Activated T-helper 1 cell treated with Interleukin-2 at 50 U/mL for 16 hours (primary cell): ENCODE data around the gene TGFB3.
A peak's percentile ranks its signal among the peaks of the same experiment; 100 is the strongest.

Source experiments
- DNase-seq: peaks from one replicate; pipeline ENCODE4 v3.0.0-alpha.2; 2020; ENCODE audit warnings: low read depth

Gene TGFB3

GRCh38 chr14:75986439-75986765 is 4.6 kb upstream of the TGFB3 start:
- no peak for DNase-seq

- peak; percentile 82 for DNase-seq
These were observed 4.0 kb upstream of the TGFB3 start, which contains the start of gene IFT43 for GRCh38 chr14:75985618-75986438. Gene IFT43, plus strand, starts transcription at chr14:75985763. Its CDS starts 24 bp downstream, at chr14:75985787.

DNA sequence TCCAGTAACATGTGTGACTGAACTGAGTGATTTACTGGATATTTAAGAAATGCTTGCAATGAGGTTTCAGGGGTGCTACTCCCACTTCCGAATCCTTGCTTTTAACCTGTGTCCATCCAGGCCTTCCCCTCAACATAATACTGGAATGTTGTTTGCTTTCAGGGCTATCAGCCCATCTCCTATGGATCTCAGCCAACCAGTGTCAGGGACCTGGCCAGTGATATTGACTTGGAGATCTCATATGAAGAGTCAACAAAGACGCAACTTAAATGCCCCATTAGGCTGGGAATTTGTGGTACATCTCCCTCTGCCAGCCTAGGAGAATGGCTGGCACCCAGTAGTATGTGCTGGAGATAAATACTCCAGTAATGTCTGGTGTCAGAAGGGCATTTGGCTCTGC is 2.9 kb upstream of the TGFB3 start:
- DNase-seq, result no peak

- no peak for DNase-seq
These were observed 1.2 kb upstream of the TGFB3 start for GRCh38 chr14:75983019-75983358.

GRCh38 chr14:75982266-75983018 is 647 bp upstream of the TGFB3 start:
- DNase-seq, result peak; percentile 60

DNA sequence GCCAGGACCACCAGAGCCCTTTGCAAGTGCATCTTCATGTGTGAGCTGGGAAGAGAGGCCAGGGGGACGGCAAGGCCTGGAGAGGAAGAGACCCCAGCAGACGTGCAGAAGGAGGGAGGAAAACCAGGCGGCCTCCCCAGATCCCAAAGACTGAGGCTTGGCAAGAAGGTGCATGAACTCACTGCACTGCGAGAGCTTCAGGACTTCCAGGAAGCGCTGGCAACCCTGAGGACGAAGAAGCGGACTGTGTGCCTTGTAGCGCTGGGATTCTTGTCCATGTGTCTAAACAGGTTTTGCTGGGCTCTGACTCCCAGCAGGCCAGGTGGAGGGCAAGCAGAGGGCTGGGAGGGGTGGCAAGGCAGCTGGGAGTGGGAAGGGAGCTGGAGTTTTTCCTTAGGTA is 939 bp downstream of the TGFB3 start:
- DNase-seq, result no peak

DNA sequence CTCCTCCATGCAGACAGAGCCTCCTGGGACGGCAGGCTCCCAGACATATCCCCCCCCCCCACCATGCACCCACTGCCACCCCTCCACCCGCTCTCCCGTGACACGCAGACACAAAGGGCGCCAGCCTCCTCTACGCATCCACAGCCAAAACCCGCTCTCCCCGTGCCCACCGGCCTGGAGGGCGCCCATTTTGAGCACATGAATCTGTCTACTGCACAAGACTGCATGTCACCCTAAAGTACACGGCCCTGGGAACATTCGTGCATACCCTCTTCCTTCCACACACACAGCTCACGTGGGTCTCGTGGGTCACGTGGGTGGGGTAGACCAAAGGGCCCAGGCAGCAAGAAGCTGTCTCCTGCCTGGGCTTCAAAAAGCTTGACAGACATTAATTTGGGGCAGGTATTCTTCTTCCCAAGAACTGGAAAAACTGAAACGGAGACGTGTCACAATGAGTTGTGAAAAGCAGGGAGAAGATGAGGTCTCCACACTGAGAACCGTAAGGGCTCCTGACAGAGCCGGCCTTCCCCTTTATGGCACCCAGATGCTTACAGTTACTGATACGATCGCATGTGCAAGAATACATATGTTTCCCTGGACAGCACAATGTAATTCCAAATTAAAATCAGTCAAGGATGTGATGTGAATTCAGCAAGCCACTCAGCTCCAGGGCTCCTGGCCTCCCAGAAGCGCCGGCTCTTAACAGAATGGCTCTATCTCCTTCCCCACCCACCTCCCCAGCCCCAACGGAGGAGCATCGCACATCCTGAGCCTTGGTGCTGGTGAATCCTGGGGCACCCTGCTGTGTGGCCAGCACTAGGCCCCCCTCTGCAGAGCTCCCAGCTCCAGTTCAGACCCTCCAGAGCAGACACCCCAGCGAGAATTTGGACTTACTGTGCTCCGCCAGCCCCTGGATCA is 1.9 kb downstream of the TGFB3 start:
- no peak for DNase-seq

GRCh38 chr14:75979071-75979571 is 2.7 kb downstream of the TGFB3 start:
- DNase-seq, result no peak

- DNase-seq, result no peak
These were observed 3.5 kb downstream of the TGFB3 start for GRCh38 chr14:75978249-75978731.

GRCh38 chr14:75977582-75977943 is 4.2 kb downstream of the TGFB3 start:
- DNase-seq, result no peak

- no peak for DNase-seq
These were observed 4.8 kb downstream of the TGFB3 start for GRCh38 chr14:75976826-75977581.

- DNase-seq, result no peak
These were observed 8.9 kb downstream of the TGFB3 start for GRCh38 chr14:75972801-75973421.

- DNase-seq, result no peak
These were observed 10.3 kb downstream of the TGFB3 start for GRCh38 chr14:75971509-75971908.

DNA sequence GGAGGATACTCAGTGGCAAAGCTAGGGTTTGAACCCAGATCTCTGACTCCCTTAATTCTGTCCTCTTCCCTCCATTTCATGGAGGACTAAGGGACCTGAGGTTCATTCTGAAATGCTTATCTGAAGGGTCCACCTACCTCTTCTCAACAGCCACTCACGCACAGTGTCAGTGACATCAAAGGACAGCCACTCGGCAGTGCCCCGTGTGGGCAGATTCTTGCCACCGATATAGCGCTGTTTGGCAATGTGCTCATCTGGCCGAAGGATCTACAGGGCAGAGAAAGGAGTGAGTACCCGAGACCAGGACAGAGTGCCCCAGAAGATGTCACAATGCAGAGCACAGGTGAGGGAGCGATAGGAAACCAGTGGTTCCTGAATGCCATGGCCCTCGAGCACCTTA is 10.8 kb downstream of the TGFB3 start:
- DNase-seq, result no peak

- no peak for DNase-seq
These were observed 11.9 kb downstream of the TGFB3 start for GRCh38 chr14:75969891-75970290.

GRCh38 chr14:75969126-75969525 is 12.7 kb downstream of the TGFB3 start:
- DNase-seq, result no peak

- no peak for DNase-seq
These were observed 13.3 kb downstream of the TGFB3 start for GRCh38 chr14:75968456-75968855.

- DNase-seq, result no peak
These were observed 13.9 kb downstream of the TGFB3 start for GRCh38 chr14:75967866-75968265.

DNA sequence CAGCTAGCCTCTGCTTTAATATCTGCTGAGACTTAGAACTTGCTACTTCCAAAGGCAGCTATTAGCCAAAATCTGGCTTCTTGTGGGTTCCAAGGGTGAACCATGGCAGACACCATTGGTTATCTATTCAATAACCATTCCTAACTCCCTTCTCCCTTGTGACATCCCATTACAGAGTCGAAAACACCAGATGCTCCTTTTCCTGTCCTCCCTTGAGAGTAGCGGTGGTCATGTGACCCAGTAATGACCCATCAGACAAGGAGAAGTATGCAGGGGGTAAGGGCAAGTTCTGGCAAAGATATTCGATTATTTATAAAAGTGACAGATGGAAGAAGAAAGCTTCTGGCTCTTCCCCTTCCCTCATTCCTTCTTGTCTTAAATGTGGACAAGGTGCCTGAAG is 20.1 kb downstream of the TGFB3 start:
- DNase-seq, result no peak

DNA sequence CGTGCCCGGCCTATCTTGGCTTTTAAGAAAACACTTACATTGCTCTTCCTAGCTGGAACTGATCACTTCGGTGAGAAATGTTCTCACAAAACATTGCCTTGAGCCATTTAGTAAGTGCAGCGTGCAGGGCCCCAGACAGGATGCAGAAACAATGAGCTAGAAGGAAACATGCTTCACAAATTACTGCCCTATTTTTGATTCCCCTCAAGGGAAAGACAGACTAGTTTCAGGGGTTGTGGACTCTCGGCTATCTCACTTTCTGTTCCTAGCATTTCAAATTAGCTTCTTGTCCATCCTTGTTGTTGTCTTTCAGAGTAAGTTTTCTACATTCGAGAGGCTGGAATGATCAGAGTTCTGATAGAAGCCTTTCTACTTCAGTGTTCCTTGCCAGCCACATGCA is 21.6 kb downstream of the TGFB3 start:
- DNase-seq, result no peak

GRCh38 chr14:75959031-75959430 is 22.8 kb downstream of the TGFB3 start:
- DNase-seq, result no peak
